PC-9 (cell line): ENCODE results near the gene SPAM1.

Experiments used
- EZH2 ChIP-seq: fragments of 200-600 bp; sonication (generic); IDR thresholded peaks from 2 replicates; pipeline ENCODE4 v1.8.0; 2017; ENCODE audit warnings: antibody characterized with exemption, low read depth
- TF ChIP-seq, protein P1 (sequence below): fragments of 200-600 bp; sonication (generic); conservative IDR thresholded peaks from 2 replicates; pipeline ENCODE4 v1.6.1; 2017; ENCODE audit warnings: mixed run types, antibody characterized with exemption, mild to moderate bottlenecking, moderate library complexity

DNA sequence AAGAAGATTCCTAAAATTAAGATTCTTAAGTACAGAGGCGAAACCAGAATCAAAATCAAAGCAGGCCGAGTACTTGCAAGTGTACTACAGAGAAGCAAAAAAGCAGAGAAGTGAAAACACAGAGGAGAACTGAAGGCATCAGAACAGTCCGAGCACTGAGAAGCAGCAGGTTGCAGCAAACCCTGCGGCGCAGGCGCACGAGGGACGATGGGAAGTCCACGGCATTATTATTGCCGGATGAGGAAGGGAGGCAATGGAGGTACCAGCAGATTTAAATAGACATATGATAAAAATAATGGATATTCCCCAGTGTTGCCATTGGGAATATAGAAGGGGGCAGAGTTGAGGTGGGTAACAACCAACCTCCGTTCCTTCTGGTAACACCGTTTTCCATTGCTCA lies 7.2 kb upstream of the SPAM1 start:
- TF ChIP-seq, protein P1, sequence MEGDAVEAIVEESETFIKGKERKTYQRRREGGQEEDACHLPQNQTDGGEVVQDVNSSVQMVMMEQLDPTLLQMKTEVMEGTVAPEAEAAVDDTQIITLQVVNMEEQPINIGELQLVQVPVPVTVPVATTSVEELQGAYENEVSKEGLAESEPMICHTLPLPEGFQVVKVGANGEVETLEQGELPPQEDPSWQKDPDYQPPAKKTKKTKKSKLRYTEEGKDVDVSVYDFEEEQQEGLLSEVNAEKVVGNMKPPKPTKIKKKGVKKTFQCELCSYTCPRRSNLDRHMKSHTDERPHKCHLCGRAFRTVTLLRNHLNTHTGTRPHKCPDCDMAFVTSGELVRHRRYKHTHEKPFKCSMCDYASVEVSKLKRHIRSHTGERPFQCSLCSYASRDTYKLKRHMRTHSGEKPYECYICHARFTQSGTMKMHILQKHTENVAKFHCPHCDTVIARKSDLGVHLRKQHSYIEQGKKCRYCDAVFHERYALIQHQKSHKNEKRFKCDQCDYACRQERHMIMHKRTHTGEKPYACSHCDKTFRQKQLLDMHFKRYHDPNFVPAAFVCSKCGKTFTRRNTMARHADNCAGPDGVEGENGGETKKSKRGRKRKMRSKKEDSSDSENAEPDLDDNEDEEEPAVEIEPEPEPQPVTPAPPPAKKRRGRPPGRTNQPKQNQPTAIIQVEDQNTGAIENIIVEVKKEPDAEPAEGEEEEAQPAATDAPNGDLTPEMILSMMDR, result no peak
- no peak for TF ChIP-seq EZH2
